Loucy (cell line): ENCODE results near the gene NUSAP1.
"Not testable (repeated sequence)": the region's sequence is repeated elsewhere in the genome, so short reads cannot be mapped to it uniquely, and the experiment has no call there.

Source experiments
- H2AFZ ChIP-seq: fragments of 200-600 bp; sonication (generic); 2 replicates; pipeline ENCODE4 v1.6.0; 2016; ENCODE audit warnings: antibody characterized with exemption, mild to moderate bottlenecking, low read length, moderate library complexity
- H3F3A ChIP-seq: fragments of 200-600 bp; 2 replicates; pipeline ENCODE4 v1.6.0; 2016; ENCODE audit warnings: antibody characterized with exemption, low read depth, mild to moderate bottlenecking
- H3K27me3 ChIP-seq: fragments of 200-600 bp; sonication (generic); 2 replicates; pipeline ENCODE4 v1.6.1; 2014; ENCODE audit warnings: low read length, mild to moderate bottlenecking; ENCODE audit not compliant: insufficient read depth, poor library complexity, severe bottlenecking
- H3K36me3 ChIP-seq: fragments of 200-600 bp; sonication (generic); 2 replicates; pipeline ENCODE4 v1.6.1; 2016; ENCODE audit warnings: low read length; ENCODE audit not compliant: insufficient read depth
- H3K4me1 ChIP-seq: fragments of 200-600 bp; sonication (generic); 2 replicates; pipeline ENCODE4 v1.5.1; 2014; ENCODE audit warnings: low read length, mild to moderate bottlenecking; ENCODE audit not compliant: insufficient read depth, poor library complexity, severe bottlenecking
- H3K4me2 ChIP-seq: fragments of 200-600 bp; sonication (generic); 2 replicates; pipeline ENCODE4 v1.6.0; 2014; ENCODE audit warnings: antibody characterized with exemption, low read length, low read depth, mild to moderate bottlenecking; ENCODE audit not compliant: poor library complexity, severe bottlenecking
- H3K4me3 ChIP-seq: fragments of 200-600 bp; sonication (generic); 2 replicates; pipeline ENCODE4 v1.5.1; 2014; ENCODE audit warnings: low read length, mild to moderate bottlenecking, mixed read lengths; ENCODE audit not compliant: poor library complexity, severe bottlenecking
- H3K79me2 ChIP-seq: fragments of 200-600 bp; sonication (generic); 2 replicates; pipeline ENCODE4 v1.6.1; 2014; ENCODE audit warnings: low read length; ENCODE audit not compliant: insufficient read depth
- H3K9ac ChIP-seq: fragments of 200-600 bp; sonication (generic); 2 replicates; pipeline ENCODE4 v1.6.0; 2014; ENCODE audit warnings: mild to moderate bottlenecking, low read depth, low read length, moderate library complexity; ENCODE audit not compliant: poor library complexity, severe bottlenecking
- H3K9me2 ChIP-seq: fragments of 200-600 bp; sonication (generic); replicated peaks from 2 replicates; pipeline ENCODE4 v1.6.1; 2016; ENCODE audit warnings: low read depth, low read length, mixed read lengths
- H3K9me3 ChIP-seq: fragments of 200-600 bp; sonication (generic); 2 replicates; pipeline ENCODE4 v1.6.1; 2014; ENCODE audit warnings: mild to moderate bottlenecking, antibody characterized with exemption, low read length, low read depth; ENCODE audit not compliant: insufficient read depth
- H4K20me1 ChIP-seq: fragments of 200-600 bp; sonication (generic); 2 replicates; pipeline ENCODE4 v1.6.0; 2014; ENCODE audit warnings: antibody characterized with exemption, low read length, mild to moderate bottlenecking; ENCODE audit not compliant: insufficient read depth, poor library complexity, severe bottlenecking
- EZH2phosphoT487 ChIP-seq: fragments of 200-600 bp; IDR thresholded peaks from 2 replicates; pipeline ENCODE4 v1.6.1; 2018; ENCODE audit warnings: antibody characterized with exemption, mild to moderate bottlenecking, moderate library complexity, borderline replicate concordance
- TF ChIP-seq, protein P1 (sequence below): fragments of 200-600 bp; sonication (generic); conservative IDR thresholded peaks from 2 replicates; pipeline ENCODE4 v1.5.1; 2014; ENCODE audit warnings: mild to moderate bottlenecking, antibody characterized with exemption, low read length

NUSAP1 gene

DNA sequence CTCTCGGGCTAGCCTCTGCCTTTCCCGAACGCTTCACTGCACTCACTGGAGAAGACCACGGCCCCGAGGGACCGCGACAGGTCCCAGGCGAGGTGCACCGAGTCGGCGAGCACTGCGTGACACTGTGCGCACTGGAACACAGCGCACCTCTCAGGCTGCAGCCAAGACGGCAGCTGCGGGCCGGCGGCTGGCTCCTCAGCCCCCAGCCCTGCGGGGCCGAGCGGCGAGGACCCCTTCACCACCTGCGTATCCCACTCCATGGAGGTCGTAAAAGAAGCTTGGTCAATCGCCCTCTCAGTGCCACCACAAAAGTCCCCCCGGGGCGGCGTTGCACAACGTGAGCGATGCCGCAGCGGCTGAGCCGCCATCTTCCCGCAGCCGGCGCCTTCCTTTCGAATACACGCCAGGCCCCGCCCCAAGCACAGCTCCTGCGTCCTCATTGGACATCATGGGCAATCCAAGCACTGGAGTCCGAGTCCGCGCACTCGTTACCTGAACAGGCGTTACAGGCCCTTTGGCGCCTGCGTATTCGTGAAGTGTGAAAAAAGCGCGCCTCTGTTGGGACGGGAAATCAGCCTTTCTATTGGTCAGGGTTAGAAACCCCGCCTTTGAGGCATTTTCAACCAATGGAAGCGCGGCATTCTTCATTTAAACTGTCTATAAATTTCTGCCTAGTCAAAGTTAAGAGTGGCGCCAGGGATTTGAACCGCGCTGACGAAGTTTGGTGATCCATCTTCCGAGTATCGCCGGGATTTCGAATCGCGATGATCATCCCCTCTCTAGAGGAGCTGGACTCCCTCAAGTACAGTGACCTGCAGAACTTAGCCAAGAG lies at the start of gene NUSAP1, which contains the start of gene OIP5:
NUSAP1 (plus strand) TSS at position 688 of the 832 bp plus-strand sequence; CDS start at position 765, 77 bp downstream.
OIP5 (minus strand) TSS at position 398 of the 832 bp plus-strand sequence; CDS start at position 368, 30 bp downstream.
- H3K4me3 ChIP-seq = peak within 1 kb of the TSS; percentile 100

DNA sequence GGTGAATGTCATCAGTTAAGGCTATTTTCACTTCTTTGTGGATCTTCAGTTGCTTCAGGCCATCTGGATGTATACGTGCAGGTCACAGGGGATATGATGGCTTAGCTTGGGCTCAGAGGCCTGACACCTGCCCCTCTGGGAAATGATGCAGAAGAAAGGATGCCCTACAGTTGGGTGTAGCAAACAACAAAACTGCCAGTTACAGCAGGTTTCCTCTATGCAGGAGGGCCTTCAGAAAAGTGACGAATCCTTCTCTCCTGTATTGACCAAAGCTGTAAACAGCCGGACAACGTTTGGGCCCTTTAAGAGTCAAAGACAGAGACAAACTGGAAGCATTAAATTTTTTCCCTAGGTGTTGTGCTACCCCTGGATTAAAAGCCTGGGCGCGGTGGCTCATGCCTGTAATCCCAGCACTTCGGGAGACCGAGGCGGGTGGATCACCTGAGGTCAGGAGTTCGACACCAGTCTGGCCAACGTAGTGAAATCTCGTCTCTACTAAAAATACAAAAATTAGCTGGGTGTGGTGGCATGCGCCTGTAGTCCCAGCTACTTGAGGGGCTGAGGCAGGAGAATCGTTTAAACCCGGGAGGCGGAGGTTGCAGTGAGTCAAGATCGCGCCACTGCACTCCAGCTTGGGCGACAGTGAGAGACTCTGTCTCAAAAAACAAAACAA lies 49.6 kb upstream of the NUSAP1 start:
- H3F3A ChIP-seq, H3K27me3 ChIP-seq, H3K9me2 ChIP-seq, H3K9me3 ChIP-seq: not testable (repeated sequence)
- Histone ChIP-seq H3K4me2 (peak overlapping the region; percentile 73), H3K9ac (peak overlapping the region; percentile 82), H3K4me3 (peak overlapping the region; percentile 90), H3K79me2 (peaks cover 44% of the 10 kb centered on the region), H3K36me3 (peaks cover 26% of the 10 kb centered on the region; the same call in 1 of the 2 replicates), H4K20me1 (peaks cover 38% of the 10 kb centered on the region), H2AFZ (peak overlapping the region; percentile 69), H3K4me1 (peaks cover 29% of the 10 kb centered on the region)

More for the DNA sequence above, at the start of gene NUSAP1, which contains the start of gene OIP5:
- Histone ChIP-seq H3K27me3 (peaks cover 11% of the 10 kb centered on the region), H3K79me2 (peaks cover 81% of the 10 kb centered on the region), H3K9me2 (no peaks in the 10 kb centered on the region), H3K9me3 (no peaks in the 10 kb centered on the region), H2AFZ (peak within 1 kb of the TSS; percentile 97), H3K4me1 (peaks cover 33% of the 10 kb centered on the region), H3F3A (no peaks in the 10 kb centered on the region), H3K36me3 (no peaks in the 10 kb centered on the region), H4K20me1 (peaks cover 13% of the 10 kb centered on the region), H3K9ac (peak within 1 kb of the TSS; percentile 99), H3K4me2 (peak within 1 kb of the TSS; percentile 93)
- TF ChIP-seq, protein P1, sequence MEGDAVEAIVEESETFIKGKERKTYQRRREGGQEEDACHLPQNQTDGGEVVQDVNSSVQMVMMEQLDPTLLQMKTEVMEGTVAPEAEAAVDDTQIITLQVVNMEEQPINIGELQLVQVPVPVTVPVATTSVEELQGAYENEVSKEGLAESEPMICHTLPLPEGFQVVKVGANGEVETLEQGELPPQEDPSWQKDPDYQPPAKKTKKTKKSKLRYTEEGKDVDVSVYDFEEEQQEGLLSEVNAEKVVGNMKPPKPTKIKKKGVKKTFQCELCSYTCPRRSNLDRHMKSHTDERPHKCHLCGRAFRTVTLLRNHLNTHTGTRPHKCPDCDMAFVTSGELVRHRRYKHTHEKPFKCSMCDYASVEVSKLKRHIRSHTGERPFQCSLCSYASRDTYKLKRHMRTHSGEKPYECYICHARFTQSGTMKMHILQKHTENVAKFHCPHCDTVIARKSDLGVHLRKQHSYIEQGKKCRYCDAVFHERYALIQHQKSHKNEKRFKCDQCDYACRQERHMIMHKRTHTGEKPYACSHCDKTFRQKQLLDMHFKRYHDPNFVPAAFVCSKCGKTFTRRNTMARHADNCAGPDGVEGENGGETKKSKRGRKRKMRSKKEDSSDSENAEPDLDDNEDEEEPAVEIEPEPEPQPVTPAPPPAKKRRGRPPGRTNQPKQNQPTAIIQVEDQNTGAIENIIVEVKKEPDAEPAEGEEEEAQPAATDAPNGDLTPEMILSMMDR = peak; percentile 63
- no peak for TF ChIP-seq EZH2phosphoT487

DNA sequence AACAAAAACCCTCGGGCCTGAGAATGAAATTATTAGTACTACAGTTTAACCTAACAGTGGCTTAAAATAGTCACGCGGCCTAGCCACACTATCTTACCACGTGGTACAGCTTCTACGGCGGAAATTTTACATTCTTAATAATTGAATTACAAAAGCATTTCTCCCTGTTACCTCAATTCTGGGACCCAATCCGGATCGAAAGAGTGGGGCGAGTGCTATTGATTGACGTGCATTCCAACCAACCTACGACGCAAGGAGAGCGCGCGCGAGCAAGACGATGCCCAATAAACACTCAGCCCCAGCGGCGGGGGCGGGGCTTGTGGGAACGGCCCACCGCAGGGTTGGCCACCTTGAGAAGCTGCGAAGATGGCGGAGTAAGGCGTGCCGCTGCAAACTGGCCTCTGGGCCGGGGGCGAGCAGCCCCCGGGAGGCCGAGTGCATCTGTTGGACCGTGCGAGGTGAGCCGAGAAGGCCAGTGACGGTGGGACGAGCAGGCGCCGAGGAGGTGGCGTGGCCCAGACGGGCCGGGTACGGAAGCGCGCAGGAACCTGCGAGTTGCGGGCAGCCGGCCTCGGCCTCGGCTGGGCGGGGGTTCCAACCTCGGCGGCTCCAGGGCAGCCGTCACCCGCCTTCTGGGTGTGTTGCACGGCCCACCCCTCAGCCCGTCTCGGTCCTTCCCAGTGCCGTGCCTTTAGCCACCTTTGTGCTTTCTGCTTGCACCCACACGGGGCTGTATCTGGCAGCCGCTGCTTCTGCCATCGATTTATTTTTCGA lies 48.8 kb upstream of the NUSAP1 start:
- H3K9me2 ChIP-seq = no peaks in the 10 kb centered on the region
- peaks cover 5% of the 10 kb centered on the region for H3K27me3 ChIP-seq
- peak overlapping the region; percentile 76 for H2AFZ ChIP-seq
- peak overlapping the region; percentile 90 for H3K4me3 ChIP-seq
- H3K36me3 ChIP-seq = peaks cover 30% of the 10 kb centered on the region
- TF ChIP-seq EZH2phosphoT487 = no peak
- TF ChIP-seq, protein P1 = no peak
- H3F3A ChIP-seq = no peaks in the 10 kb centered on the region
- H4K20me1 ChIP-seq = peaks cover 46% of the 10 kb centered on the region
- H3K9ac ChIP-seq = peak overlapping the region; percentile 98
- H3K4me2 ChIP-seq = peak overlapping the region; percentile 73
- peaks cover 37% of the 10 kb centered on the region for H3K4me1 ChIP-seq
- peaks cover 51% of the 10 kb centered on the region for H3K79me2 ChIP-seq
- no peaks in the 10 kb centered on the region for H3K9me3 ChIP-seq
